ENCODE measurements around the gene AATF.
"Not testable (repeated sequence)": the region's sequence is repeated elsewhere in the genome, so short reads cannot be mapped to it uniquely, and the experiment has no call there.

The AATF gene

DNA sequence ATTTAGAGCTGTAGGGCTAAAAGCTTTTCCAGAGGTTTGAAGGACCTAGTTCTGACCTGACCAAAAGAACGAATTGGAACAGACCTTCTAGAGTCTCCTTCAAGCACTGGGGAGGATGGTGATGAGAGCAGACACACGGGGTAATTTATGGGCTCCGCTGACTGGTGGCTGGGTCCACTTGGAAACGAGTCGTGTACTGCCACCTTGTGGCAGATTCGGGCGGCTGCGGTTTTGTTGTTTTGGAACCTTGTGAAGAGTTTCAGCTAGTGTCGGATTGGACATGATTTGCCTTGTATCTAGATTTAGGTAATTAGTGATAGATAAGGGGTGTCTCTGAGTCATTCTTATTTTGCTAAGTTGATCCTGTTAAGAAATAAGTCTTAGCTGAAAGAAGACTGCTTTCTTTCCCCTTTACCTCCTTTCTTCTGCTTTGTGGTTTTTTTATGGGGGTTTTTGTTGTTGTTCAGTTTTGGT is 98.9 kb downstream of the AATF start:
- peak; percentile 34 for DNase-seq (ENCODE audit: low read depth)

DNA sequence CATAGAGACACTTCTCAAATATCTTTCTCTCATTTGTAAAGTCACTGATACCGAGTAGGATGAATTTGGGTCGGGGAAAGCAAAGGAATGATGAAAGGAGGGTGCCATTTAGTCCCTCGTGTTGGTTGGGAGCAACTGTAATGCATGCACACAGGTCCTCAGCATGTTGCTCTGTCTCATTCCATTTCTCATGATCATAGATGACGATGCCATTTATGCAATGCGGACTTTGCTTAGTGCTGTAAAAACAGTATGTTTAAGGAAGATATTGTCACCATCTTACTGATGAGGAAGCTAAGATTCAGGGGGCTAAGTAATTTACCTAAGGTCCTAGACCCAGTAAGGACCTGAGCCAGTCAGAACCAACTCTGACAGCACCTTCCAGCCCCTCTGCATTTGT is 100.1 kb downstream of the AATF start:
- no peak for DNase-seq (ENCODE audit: low read depth)

DNA sequence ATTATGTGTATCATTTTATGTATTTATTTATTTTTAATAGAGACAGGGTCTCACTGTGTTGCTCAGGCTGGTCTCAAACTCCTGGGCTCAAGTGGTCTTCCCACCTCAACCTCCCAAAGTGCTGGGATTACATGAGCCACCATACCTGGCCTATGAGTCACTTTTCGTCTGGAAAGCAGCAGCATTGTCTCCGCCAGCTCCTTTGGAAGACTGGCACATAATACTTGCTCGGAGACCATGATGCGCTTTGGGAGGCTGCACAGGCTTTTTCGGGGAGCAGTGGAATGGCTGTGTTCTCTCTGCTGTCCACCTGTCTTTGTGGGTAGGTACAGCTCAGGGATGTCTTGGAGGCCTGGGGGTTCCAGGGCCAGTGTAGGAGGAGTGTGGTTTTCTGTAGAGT is 102.2 kb downstream of the AATF start:
- no peak for DNase-seq (ENCODE audit: low read depth)

- DNase-seq (ENCODE audit: low read depth), result no peak
Observed at GRCh38 chr17:37051381-37051780, 102.6 kb downstream of the AATF start.

DNA sequence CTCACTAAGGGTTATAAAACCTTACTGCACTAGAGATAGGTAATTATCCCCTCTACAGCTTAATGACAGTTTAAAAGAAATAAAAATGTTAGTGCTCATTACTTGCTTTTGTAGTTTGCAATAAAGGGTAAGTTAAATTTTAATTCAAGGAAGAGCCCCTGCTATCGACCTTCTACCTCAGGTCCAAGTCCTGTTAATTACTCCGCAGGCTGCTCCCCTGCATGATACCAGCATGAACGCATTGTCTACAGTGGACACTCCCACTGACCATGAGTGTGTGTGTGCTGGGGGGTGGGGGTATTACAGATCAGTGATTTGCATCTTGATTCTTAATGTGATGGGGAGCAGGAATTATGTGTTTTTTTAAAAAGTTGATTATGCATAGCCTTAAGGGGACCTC is 103.1 kb downstream of the AATF start:
- DNase-seq (ENCODE audit: low read depth), result no peak

DNA sequence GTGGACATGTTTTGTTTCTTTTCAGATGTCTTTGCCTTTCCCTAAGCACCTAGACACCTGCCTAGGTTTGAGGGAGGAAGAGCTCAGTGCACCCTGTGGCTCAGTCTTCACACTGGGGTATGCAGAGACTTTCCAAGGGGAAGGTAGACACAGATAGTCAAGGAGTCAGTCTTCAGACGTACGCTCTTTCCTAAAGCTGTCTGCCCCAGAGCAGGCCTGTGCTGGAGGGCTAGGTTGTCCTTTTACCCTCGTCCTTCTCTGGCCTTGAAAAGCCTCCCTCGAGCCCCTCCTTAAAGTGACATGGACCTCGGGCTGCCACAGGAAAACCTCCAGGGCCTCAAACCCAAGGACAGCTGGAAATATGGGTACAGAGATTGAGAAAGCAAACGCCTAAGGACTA is 103.7 kb downstream of the AATF start:
- DNase-seq (ENCODE audit: low read depth), result no peak

DNA sequence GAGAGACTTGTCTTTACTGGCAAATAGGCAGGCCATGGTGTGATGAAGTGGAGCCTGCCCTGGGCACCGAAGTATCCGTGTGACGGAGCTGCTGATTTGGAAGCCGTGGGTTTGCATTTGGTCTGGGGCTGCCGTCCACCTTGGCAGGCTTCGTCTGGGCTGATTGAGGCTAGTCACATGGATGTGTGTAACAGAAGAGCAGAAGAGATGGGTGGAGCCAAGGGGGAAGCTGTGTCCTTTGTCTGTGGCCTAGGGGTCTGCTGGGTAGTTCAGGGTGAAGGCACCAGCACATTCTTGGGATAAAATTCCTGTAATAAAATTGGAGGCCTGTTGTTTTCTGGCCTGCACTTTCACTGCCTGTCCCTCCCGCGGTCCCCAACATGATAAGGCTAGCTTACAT is 106.1 kb downstream of the AATF start:
- no peak for DNase-seq (ENCODE audit: low read depth)

GRCh38 chr17:37056622-37057021 is 107.9 kb downstream of the AATF start:
- DNase-seq (ENCODE audit: low read depth), result no peak

DNA sequence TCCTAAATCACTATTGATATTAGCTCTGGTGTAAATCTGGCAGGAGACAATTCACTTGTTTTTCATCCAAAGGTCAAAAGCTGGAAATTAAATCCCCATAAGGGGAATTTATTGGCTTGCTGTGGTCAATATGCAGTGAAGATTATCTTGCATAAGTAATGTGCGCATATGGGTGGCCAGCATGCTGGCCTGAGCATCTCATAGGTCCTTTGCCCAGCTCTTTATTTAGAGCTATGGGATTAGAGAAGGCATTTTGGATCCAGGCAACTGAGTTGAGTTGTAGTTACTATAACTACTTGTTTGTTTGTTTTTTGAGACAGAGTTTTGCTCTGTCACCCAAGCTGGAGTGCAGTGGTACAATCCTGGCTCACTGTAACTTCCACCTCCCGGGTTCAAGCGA is 110.7 kb downstream of the AATF start:
- no peak for DNase-seq (ENCODE audit: low read depth)

GRCh38 chr17:37060094-37060493 is 111.3 kb downstream of the AATF start:
- DNase-seq (ENCODE audit: low read depth), result no peak

GRCh38 chr17:37060928-37061327 is 112.2 kb downstream of the AATF start:
- DNase-seq (ENCODE audit: low read depth), result no peak

- no peak for DNase-seq (ENCODE audit: low read depth)
Observed at GRCh38 chr17:37062021-37062420, 113.3 kb downstream of the AATF start.

DNA sequence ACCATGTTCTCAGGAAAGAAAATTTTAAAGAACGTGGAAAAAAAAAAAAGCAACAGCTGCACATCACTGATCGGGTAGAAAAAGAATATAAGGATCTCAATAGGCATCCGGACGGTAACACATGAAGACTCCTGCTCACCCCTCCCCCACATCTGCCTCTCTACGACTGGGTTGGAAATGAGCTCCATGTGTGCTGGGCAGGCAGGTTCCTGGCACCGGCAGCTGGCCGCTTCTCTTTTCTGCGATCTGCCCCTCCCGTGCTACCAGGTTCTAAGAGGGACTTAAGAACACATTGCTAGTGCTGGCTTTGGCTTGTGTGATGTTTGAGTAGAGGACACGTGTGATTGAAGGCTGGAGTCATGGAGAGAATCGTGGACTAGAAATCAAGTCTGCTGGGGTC is 115.5 kb downstream of the AATF start:
- DNase-seq (ENCODE audit: low read depth), result no peak

- DNase-seq (ENCODE audit: low read depth), result no peak
Observed at GRCh38 chr17:37064956-37065355, 116.2 kb downstream of the AATF start.

DNA sequence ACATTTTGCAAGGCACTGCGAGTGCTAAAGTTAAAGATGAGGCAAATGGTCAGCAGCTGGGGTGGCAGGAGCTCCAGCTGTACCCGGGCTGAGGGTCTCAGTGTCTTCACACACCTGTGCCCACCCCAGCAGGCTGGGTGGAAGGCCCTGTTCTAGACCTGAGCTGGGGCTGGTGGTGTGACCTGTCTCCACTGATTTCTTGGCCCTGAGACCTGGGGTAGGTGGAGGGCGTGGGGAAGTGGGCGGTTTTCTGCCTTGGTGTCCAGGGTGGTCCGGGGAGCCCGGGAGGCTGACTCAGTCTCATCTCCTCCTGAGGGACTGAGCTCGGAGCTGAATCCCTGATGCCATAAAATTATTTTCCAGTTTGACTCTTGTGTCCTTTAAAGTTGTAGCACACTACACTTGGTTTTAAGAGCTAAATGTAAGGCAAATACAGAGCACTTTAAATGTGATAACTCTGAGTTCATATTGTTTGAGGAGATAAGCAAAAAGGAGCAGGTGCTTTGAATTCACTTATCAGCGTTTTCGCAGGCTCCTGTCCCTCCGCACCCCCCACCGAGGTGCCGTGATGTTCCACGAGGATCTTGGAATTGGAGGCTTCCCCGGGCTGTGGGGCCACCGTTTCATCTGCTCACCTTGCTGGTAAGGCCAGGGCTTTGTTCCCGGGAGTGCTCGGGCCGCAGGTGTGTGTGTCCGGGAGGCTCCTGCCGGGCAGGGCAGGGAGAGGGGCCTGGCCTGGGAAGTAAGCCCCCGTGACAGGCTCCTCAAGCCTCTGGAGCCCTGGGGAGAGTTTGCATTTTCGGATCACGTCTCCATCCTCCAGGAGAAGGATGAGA is 117.0 kb downstream of the AATF start:
- DNase-seq (ENCODE audit: low read depth), result no peak

- DNase-seq (ENCODE audit: low read depth), result no peak
Observed at GRCh38 chr17:37066322-37067255, 117.8 kb downstream of the AATF start.

GRCh38 chr17:37067555-37068111 is 118.9 kb downstream of the AATF start:
- DNase-seq (ENCODE audit: low read depth), result peak; percentile 59

DNA sequence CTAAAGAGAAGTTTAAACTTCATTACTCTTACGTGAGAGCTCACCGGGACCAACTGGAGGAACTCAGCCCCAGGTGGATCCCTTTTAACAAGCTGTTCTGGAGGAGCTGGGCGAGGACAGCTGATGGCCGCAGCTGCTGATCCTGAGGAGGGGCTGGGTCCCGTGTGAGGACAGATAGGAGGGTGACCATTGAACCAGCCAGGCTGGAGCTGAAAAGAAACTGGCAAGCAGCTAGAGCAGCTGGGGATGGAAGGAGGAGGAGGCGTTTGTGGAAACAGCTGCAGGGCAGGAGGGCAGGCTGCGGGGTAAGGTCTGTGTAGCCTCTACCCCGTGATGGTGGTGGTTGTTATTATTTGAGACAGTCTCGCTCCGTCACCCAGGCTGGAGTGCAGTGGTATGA is 119.5 kb downstream of the AATF start:
- DNase-seq (ENCODE audit: low read depth), result no peak

DNA sequence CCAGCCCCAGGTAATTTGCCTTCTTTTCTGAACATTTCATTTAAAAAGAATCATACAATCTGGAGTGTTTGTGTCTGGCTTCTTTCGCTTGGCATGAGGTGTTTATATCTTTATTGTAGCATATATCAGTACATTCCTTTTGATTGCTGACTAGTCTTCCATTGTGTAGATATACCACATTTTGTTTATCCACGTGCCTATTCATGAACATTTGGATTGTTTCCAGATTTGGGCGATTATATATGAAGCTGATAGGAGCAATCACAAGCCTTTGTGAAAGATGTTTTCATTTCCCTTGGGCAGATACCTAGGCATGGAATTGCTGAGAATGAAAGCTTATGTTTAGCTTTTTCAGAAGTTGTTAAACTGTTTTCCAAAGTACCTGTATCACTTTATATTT is 120.3 kb downstream of the AATF start:
- DNase-seq (ENCODE audit: low read depth), result no peak

GRCh38 chr17:37073464-37073863 is 124.7 kb downstream of the AATF start:
- not testable (repeated sequence) for DNase-seq (ENCODE audit: low read depth)

DNA sequence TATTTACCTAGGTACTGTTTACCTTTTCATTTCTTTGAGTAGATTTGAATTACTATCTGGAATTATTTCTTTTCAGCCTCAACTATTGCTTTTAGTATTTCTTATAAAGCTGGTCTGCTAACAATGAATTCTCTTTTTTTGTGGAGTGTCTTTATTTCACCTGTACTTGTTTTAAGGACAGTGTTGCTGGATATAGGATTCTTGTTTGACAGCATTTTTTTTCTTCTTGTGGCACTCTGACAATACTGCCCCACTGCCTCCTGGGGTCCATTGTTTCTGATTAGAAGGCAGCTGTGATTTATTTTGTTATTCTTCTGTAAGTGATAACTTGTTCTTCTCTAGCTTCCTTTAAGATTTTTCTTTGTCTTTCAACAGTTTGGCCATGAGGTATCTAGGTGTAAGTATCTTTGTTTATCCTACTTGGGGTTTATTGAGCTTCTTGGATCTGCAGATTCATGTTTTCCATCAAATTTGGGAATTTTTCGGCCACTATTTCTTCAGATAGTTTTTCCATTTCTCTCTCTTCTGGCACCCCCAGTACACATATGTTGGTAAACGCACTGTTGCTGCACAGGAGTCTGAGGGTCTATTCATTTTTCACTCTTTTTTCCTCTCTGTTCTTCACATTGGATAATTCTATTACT is 130.4 kb downstream of the AATF start:
- DNase-seq (ENCODE audit: low read depth), result no peak

DNA sequence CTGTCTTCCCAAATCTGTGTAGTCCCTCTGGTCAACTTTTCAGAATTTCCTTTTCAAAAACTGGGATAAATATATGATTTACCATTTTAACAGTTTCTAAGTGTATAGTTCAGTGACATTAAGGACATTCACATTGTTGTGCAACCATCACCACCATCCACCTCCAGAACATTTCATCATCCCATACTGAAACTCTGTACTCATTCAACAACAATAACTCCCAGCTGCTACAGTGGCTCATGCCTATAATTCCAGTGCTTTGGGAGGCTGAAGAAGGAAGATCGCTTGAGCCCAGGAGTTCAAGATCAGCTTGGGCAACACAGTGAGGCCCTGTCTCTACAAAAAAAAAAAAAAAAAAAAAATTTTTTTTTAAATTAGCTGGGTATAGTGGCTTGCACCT is 131.0 kb downstream of the AATF start:
- DNase-seq (ENCODE audit: low read depth), result peak; percentile 21

Data from GM04503 (cell line).